Measurements from ENCODE around the gene TFAP2C.

The TFAP2C gene

DNA sequence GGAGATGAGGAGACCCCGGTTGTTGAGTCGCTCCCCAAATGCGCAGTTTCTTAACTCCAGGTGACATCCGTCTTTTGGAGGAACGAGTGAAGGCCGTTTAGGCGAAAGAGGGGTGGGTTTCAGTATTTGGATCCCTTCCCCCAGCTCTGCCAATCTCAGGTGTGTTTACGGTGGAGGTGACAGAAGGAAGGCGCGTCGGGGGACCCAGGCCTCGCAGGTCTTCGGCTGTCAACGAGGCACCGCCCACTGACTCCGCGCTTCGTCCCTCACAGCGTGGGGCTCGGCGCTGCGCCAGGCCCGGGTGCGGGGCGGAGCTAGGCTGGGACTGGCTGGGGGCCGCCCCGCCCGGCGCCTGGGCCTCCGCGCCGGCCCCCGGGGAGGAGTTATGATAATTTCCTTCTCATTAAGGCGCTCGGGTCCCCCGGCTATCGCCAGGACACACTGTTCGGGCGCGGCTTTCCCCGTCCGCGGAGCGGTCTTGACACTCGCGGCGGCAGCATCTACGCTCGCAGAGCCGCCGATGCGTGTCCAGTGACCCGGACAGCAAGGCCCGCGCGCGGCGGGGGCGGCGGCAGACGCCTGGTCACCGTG is at the start of gene TFAP2C:
Gene TFAP2C, plus strand, starts transcription at position 434 of the 591 bp plus-strand sequence. CDS start 239 bp downstream, outside the sequence.
- no peak for DNase-seq

- no peak for DNase-seq
These were observed 48.9 kb upstream of the TFAP2C start for GRCh38 chr20:56580226-56580625.

DNA sequence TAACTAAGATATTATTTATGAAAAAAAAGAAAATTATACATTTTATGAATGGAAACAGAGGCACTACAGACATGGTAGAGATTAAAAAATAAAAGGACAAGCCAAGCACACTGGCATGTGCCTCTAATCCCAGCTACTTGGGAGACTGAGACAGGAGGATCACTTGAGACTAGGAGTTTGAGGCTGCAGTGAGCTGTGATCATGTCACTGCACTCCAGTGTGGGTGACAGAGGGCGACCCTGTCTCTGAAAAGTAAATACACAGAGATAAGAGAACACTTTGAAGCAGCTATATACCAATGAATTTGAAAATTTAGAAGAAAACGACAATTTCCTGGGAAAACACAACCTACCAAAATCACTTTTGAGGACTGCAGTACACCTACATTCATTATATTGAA is 47.4 kb upstream of the TFAP2C start:
- no peak for DNase-seq

- no peak for DNase-seq
These were observed 46.6 kb upstream of the TFAP2C start for GRCh38 chr20:56582542-56582941.

DNA sequence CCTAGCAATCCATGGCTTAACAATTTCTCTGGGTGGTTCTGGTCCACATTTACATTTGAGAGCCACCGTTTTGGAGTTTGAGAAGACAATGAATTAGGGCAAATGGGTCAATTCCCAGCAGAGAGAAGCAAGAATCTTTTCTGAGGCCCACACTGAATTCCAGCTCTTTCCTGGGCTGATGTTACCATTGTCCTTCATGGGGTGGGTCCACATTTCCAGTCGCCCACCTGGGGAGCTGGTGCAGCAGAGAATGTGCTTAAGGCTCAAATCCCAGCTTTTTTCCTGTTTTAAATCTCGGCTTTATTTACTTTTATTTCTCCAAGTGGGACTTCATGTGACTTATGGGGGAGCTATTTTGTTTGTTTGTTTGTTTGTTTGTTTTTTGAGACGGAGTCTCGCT is 44.2 kb upstream of the TFAP2C start:
- DNase-seq, result no peak

DNA sequence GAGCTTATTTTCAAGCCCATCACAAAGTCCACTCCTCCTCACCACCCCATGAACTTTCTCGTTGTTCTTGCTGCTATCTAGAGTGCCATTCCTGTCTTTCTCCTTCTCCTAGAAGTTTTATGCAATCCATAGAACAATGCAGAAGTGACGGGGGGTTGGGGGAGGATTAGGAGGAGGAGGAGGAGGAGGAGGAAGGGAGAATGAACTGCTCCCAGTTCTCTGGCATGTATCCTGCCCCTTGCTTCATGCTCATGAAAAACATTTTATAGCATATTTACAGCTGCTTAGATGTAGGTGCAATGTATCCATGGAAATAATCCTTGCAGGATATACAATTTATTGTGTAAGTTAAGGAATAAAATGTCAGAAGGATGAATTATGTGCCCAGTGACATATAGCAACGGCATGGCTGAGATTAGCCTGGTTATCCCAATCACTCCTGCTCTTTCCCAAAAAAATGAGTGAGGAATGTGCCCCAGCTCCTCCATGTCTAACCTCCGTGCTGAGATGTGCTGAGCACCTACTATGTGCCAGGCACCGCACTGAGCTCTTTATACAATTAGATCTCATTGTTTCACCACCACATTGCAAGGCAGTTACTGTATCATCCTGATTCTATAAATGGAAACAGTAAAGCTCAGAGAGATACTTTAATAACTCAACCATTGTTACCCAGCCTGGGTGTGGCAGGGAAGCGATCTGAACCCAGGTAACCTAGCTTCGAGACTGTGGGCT is 41.6 kb upstream of the TFAP2C start:
- no peak for DNase-seq

DNA sequence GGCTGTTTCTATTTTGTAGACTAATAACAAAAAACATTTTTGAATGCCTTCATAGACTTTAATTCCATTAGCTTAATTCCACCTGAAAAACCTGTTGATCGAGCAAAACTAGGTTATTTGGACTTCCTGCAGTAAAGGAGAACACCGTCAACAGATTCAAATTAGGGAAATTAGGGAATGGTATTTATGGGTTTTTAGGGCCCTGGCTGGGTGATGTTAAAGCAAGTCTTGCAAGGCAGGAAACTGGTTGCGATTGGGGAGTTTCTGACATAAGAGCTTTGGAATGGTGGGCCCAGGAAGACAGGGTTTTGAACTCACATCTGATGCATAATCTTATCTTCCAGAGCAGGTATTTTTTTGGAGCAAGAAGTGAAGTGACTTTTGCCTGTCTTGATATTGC is 40.1 kb upstream of the TFAP2C start:
- no peak for DNase-seq

DNA sequence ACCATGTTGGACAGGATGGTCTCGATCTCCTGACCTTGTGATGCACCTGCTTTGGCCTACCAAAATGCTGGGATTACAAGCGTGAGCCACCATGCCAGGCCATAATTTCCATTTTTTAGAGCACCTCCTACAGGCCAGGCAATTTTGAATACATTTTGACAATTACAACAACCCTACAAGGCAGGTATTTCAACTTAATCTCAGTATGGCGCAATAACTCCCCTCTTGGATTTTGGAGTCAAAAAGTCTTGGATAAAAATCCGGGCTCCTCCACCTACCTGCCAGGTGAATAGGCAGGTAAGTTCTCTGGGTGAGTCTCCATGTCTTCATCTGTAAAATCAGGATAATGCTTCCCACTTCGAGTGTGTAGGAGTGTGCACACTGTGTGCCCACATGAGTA is 39.5 kb upstream of the TFAP2C start:
- no peak for DNase-seq

DNA sequence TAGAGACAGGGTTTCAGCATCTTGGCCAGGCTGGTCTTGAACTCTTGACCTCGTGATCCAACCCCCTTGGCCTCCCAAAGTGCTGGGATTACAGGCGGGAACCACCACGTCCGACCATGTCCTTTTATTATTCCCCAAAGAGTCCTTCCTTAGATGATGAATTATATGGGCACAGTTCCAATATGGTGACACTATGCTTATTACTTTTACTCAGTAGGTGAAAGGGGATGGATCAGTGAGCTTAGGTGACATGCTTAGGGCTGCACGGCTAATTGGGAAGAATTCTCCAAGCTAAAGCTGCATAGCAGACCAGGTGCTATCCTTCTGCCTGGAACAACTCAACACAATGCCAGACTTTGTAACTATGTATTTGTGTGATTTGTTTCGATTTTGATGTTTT is 38.2 kb upstream of the TFAP2C start:
- no peak for DNase-seq

- DNase-seq, result no peak
These were observed 36.9 kb upstream of the TFAP2C start for GRCh38 chr20:56592211-56592610.

- DNase-seq, result no peak
These were observed 36.3 kb upstream of the TFAP2C start for GRCh38 chr20:56592817-56593216.

GRCh38 chr20:56595746-56596475 is 33.2 kb upstream of the TFAP2C start:
- DNase-seq, result no peak

DNA sequence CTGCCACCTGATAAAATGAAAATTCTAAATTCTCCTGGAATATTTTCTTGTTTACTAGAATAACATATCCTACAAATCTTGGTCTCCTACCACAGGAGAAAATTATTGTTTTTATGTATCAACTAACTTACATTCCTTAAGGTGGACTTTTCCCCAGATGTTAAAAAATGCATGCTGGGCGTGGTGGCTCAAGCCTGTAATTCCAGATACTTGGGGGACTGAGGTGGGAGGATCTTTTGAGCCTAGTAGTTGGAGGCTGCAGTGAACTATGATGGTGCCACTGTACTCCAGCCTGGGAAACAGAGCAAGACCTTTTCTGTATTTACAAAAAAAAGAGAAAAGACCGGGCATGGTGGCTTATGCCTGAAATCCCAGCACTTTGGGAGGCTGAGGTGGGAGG is 27.9 kb upstream of the TFAP2C start:
- DNase-seq, result no peak

DNA sequence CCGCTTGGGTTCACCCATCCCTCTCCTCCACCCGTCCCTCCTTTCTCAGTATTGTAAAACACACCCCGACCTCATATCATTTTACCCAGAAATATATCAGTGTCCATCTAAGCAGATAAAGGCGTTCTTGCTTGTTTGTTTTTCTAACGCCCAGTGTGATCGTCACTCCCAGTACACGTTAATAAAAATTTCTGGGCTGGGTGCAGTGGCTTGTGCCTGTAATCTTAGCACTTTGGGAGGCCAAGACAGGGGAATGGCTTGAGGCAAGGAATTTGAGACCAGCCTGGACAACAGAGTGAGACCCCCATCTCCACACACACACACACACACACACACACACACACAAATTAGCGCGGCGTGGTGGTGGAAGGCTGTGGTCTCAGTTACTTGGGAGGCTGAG is 24.4 kb upstream of the TFAP2C start:
- DNase-seq, result no peak

DNA sequence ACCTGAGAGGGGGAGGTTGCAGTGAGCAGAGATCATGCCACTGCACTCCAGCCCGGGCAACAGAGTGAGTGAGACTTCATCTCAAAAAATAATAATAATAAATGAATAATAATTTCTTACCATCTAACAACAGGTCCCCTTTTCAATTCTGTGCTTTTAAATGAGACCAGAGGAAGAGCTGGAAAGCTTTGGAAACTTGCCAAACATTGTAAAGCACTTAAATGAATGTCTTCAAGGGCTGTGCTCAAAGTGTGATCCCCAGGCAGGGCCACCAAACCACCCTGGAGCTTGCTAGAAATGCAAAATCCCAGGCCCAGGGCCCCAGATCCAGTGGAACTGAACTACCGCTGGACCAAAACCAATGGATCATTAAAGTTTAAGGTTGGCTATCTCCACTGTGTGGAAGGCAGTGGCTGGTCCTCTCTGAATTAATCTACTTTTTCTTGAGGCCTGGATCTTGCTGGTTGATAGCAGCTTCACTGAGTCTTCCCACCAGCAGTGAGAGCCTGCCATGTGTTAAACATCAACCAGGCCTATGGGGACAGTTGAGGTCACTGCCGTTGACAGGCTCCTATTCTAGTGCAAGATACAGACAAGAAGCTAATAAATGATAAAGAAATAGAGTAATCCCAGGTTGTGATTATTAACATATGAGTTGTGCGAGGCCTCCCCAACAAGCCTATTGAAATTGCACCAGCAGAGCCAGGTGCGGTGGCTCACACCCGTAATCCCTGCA is 23.7 kb upstream of the TFAP2C start:
- no peak for DNase-seq

GRCh38 chr20:56606174-56606945 is 22.7 kb upstream of the TFAP2C start:
- DNase-seq, result no peak

- DNase-seq, result no peak
These were observed 21.9 kb upstream of the TFAP2C start for GRCh38 chr20:56607061-56607704.

DNA sequence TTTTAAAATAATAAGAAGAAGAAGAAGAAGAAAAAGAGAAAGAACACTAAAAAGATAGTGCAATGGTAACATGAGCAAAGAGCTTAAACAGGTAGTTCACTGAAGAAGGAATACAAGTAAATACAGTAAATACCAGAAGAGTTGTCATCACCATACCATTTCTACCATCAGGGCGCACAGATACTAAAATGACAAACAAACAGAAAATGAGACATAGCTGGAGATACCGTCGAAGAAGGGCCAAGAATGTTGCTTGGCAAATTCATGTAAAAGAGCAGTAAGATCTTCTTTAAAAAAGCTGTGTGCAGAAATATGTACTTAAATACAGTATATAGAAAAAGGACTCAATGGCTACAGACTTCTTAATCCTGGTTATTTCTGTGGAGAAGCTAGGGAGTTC is 20.7 kb upstream of the TFAP2C start:
- DNase-seq, result no peak

- DNase-seq, result no peak
These were observed 19.8 kb upstream of the TFAP2C start for GRCh38 chr20:56609321-56609720.

- no peak for DNase-seq
These were observed 19.0 kb upstream of the TFAP2C start for GRCh38 chr20:56610098-56610497.

- DNase-seq, result no peak
These were observed 14.9 kb upstream of the TFAP2C start for GRCh38 chr20:56614196-56614595.

GRCh38 chr20:56616716-56617115 is 12.4 kb upstream of the TFAP2C start:
- no peak for DNase-seq

All from NCI-H146 (cell line).